K562 treated with DMSO at 1 percent for 48 hours (cell line): ENCODE results near the gene ONECUT3. TPM values are rescaled to one million over a fixed set of nuclear protein-coding genes. Genes with fewer than 3 reads are reported as not detected.

Source experiments
- total RNA-seq: library from RNA; unstranded; fragments of 300-600 nt; gene quantifications from 2 replicates; pipeline ENCODE4 v1.2.3, GENCODE V29; 2022; ENCODE audit warnings: low replicate concordance; ENCODE audit errors: extremely low read depth

ONECUT3 gene
- total RNA-seq, result not detected in 2 replicates

DNA sequence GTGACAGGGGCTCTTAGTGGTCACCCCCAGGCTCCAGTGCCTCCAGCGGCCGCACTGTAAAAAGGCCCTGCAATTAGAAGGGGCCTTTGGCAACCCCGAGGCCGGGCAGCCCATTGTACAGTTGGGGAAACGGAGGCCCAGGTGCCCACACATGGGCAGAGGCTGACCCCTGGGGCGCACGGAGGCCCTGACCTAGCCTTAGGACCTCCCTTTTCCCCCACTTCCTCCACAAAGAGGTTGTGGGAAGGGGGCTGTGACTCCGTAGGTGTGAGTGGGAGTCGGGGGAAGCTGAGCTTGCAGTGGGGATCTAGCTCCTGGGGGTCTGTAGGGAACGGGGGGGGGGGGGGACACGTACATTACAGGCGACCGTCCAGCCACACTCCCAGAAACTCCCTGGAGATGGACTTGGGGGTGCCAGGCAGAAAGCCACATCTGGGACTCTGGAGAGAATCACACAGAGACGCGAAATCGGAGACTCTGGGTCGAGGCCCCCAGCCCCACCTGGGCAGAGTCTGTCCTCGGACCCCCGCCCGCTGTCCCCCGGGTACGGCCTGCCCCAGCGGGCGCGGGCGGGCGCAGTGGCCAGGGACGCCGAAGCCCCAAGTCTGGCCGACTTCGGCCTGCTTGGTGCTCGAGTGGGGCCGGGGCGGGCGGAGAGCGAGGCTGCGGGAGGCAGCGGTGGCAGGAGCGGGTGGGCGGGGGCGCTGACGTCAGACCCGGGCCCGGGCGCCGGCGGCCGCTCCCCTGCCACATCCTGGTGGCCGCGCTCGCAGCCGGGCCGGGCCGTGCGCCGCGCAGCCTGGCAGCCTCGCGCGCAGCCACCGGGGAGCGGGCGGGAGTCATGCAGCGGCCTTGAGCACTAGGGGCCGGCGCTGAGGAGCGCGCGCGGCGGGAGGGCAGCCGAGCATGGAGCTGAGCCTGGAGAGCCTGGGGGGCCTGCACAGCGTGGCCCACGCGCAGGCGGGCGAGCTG is at the start of gene ONECUT3:
ONECUT3 (plus strand) TSS at position 750 of the 972 bp plus-strand sequence; CDS start at position 907, 157 bp downstream.

GRCh38 chr19:1811942-1812425 is 58.7 kb downstream of the ONECUT3 start, which contains the start of gene ATP8B3:
TSS of gene ATP8B3 (minus strand) at chr19:1812276. CDS start at chr19:1811736, 540 bp downstream.

Other genes with a start within 250 kb of the ONECUT3 start
- not detected in 2 replicates for gene ADAMTSL5, start 240.5 kb upstream of the ONECUT3 start, total RNA-seq
- gene PLK5, start 229.4 kb upstream of the ONECUT3 start, total RNA-seq, result not detected in 2 replicates
- not detected in 2 replicates for gene MEX3D, start 185.2 kb upstream of the ONECUT3 start, total RNA-seq
- 422 TPM in 1 of 2 replicates, not detected in the other for gene MBD3, start 160.6 kb upstream of the ONECUT3 start, total RNA-seq
- not detected in 2 replicates for gene UQCR11, start 148.0 kb upstream of the ONECUT3 start, total RNA-seq
- 141 TPM in 1 of 2 replicates, not detected in the other for gene TCF3, start 100.9 kb upstream of the ONECUT3 start, total RNA-seq
- gene ATP8B3, start 58.8 kb downstream of the ONECUT3 start, total RNA-seq, result not detected in 2 replicates
- gene REXO1, start 95.0 kb downstream of the ONECUT3 start, total RNA-seq, result not detected in 2 replicates
- not detected in 2 replicates for gene KLF16, start 110.1 kb downstream of the ONECUT3 start, total RNA-seq
- gene ABHD17A, start 132.0 kb downstream of the ONECUT3 start, total RNA-seq, result 314 TPM in 1 of 2 replicates, not detected in the other
- gene ADAT3, start 151.9 kb downstream of the ONECUT3 start, total RNA-seq, result not detected in 2 replicates
- gene SCAMP4, start 151.9 kb downstream of the ONECUT3 start, total RNA-seq, result not detected in 2 replicates
- 170 TPM in 1 of 2 replicates, not detected in the other for gene CSNK1G2, start 187.7 kb downstream of the ONECUT3 start, total RNA-seq